Renal pelvis (tissue), 3 donors: ENCODE data around the gene INHA. TPM values are rescaled to one million over a fixed set of nuclear protein-coding genes. Genes with fewer than 3 reads are reported as not detected.

Experiments
- polyA plus RNA-seq, 3 donors: library from polyadenylated mRNA; unstranded; fragments of 120-200 nt; gene quantifications; one replicate each; pipeline ENCODE4 v1.2.1, GENCODE V29; 2013; ENCODE audit not compliant: insufficient read length in 3 of 3

The INHA gene
- polyA plus RNA-seq, 3 donors = 0.87 to 3.1 (median 2.9) TPM

Other genes starting within 250 kb of the INHA start
- gene RESP18, start 239.6 kb upstream of the INHA start, polyA plus RNA-seq = not detected
- 10 to 100 TPM; 64.4 to 91.2 (median 66.4) TPM for gene DNPEP, start 184.4 kb upstream of the INHA start, polyA plus RNA-seq
- 1 to 10 TPM; 5.5 to 8.2 (median 6.0) TPM for gene DES, start 153.9 kb upstream of the INHA start, polyA plus RNA-seq
- gene SPEG, start 137.5 kb upstream of the INHA start, polyA plus RNA-seq = 10 to 100 TPM; 13.1 to 16.9 (median 13.5) TPM
- 10 to 100 TPM; 35.6 to 40.0 (median 39.0) TPM for gene GMPPA, start 73.4 kb upstream of the INHA start, polyA plus RNA-seq
- under 1 TPM; 0.12 to 0.21 (median 0.18) TPM for gene ASIC4, start 57.8 kb upstream of the INHA start, polyA plus RNA-seq
- 10 to 100 TPM; 29.3 to 45.3 (median 34.6) TPM for gene CHPF, start 28.5 kb upstream of the INHA start, polyA plus RNA-seq
- 1 to 10 TPM; 3.1 to 4.1 (median 3.8) TPM for gene TMEM198, start 28.3 kb upstream of the INHA start, polyA plus RNA-seq
- 100 to 1,000 TPM; 150 to 189 (median 179) TPM for gene OBSL1, start 771 bp upstream of the INHA start, polyA plus RNA-seq
- gene STK11IP, start 25.5 kb downstream of the INHA start, polyA plus RNA-seq = 10 to 100 TPM; 23.9 to 33.0 (median 32.8) TPM
- gene SLC4A3, start 55.3 kb downstream of the INHA start, polyA plus RNA-seq = 10 to 100 TPM in 1 of 3 donors, 1 to 10 TPM in 2; 9.5 to 13.5 (median 9.7) TPM